ENCODE measurements around the gene DSCAML1.

GRCh38 chr11:117642396-117642795, 154.6 kb downstream of the DSCAML1 start:
- TF ChIP-seq CTCF (IDR thresholded peaks at IDR 0.05) (no peak), POLR2A (IDR thresholded peaks at IDR 0.05) (no peak)

All from uterus (tissue), 2 donors.